SK-N-SH treated with all-trans-retinoic acid at 6 μM for 48 hours (cell line): ENCODE results near the gene ZNF136.

ENCODE experiments used
- ATAC-seq: fragments of 200-7000 bp; cut with Tn5 transposase; 3 replicates; pipeline ENCODE4 v1.9.1; 2020; ENCODE audit warnings: mild to moderate bottlenecking, moderate library complexity
- ARNTL ChIP-seq: fragments of 450-650 bp; formaldehyde crosslinking; IDR thresholded peaks from 2 replicates; pipeline ENCODE4 v1.5.0; 2020; ENCODE audit warnings: low read depth, mild to moderate bottlenecking, moderate library complexity, borderline replicate concordance
- CSDC2 ChIP-seq: fragments of 250-450 bp; sonication (Bioruptor Pico); IDR thresholded peaks from 2 replicates; pipeline ENCODE4 v1.5.0; 2020; ENCODE audit warnings: mild to moderate bottlenecking, moderate library complexity
- CSRNP3 ChIP-seq: fragments of 250-450 bp; sonication (Bioruptor Pico); IDR thresholded peaks from 2 replicates; pipeline ENCODE4 v1.5.1; 2021; ENCODE audit warnings: mild to moderate bottlenecking, moderate library complexity
- GLIS3 ChIP-seq: fragments of 250-450 bp; sonication (Bioruptor Pico); IDR thresholded peaks from 2 replicates; pipeline ENCODE4 v1.5.0; 2020; ENCODE audit warnings: mild to moderate bottlenecking, moderate library complexity
- ISL1 ChIP-seq: fragments of 250-450 bp; sonication (Bioruptor Pico); IDR thresholded peaks from 2 replicates; pipeline ENCODE4 v2.1.2; 2022; ENCODE audit warnings: mild to moderate bottlenecking, moderate library complexity
- OSR1 ChIP-seq: fragments of 250-450 bp; sonication (Bioruptor Pico); IDR thresholded peaks from 2 replicates; pipeline ENCODE4 v1.8.0; 2022; ENCODE audit warnings: moderate library complexity, mild to moderate bottlenecking, inconsistent platforms
- PATZ1 ChIP-seq: fragments of 250-450 bp; sonication (Bioruptor Pico); IDR thresholded peaks from 2 replicates; pipeline ENCODE4 v1.8.0; 2020; ENCODE audit warnings: mild to moderate bottlenecking, moderate library complexity, borderline replicate concordance
- PPARA ChIP-seq: fragments of 250-450 bp; sonication (Bioruptor Pico); IDR thresholded peaks from 2 replicates; pipeline ENCODE4 v1.5.0; 2020; ENCODE audit warnings: mild to moderate bottlenecking, borderline replicate concordance
- RARB ChIP-seq: fragments of 250-450 bp; sonication (Bioruptor Pico); IDR thresholded peaks from 2 replicates; pipeline ENCODE4 v1.8.0; 2021; ENCODE audit warnings: mild to moderate bottlenecking, moderate library complexity
- SNAI2 ChIP-seq: fragments of 250-450 bp; sonication (Bioruptor Pico); IDR thresholded peaks from 2 replicates; pipeline ENCODE4 v1.5.0; 2020; ENCODE audit warnings: mild to moderate bottlenecking, moderate library complexity
- TOX ChIP-seq: fragments of 250-450 bp; sonication (Bioruptor Pico); IDR thresholded peaks from 2 replicates; pipeline ENCODE4 v1.8.0; 2021; ENCODE audit warnings: mild to moderate bottlenecking, moderate library complexity, borderline replicate concordance
- ZC3H10 ChIP-seq: fragments of 250-450 bp; sonication (Bioruptor Pico); IDR thresholded peaks from 2 replicates; pipeline ENCODE4 v1.5.1; 2021; ENCODE audit warnings: mild to moderate bottlenecking, moderate library complexity
- ZFP3 ChIP-seq: fragments of 250-450 bp; sonication (Bioruptor Pico); IDR thresholded peaks from 2 replicates; pipeline ENCODE4 v1.5.0; 2020; ENCODE audit warnings: mild to moderate bottlenecking, moderate library complexity
- ZFP30 ChIP-seq: fragments of 450-650 bp; formaldehyde crosslinking; IDR thresholded peaks from 2 replicates; pipeline ENCODE4 v1.5.0; 2022; ENCODE audit warnings: mild to moderate bottlenecking, moderate library complexity
- ZNF565 ChIP-seq: fragments of 450-650 bp; formaldehyde crosslinking; conservative IDR thresholded peaks from 2 replicates; pipeline ENCODE4 v1.5.0; 2020; ENCODE audit warnings: low read depth, mild to moderate bottlenecking, moderate library complexity
- ZNF70 ChIP-seq: fragments of 450-650 bp; formaldehyde crosslinking; IDR thresholded peaks from 2 replicates; pipeline ENCODE4 v1.5.0; 2020; ENCODE audit warnings: mild to moderate bottlenecking, moderate library complexity
- ZNF8 ChIP-seq: fragments of 450-650 bp; formaldehyde crosslinking; IDR thresholded peaks from 2 replicates; pipeline ENCODE4 v1.5.0; 2020; ENCODE audit warnings: mild to moderate bottlenecking, moderate library complexity
- TF ChIP-seq, protein P1 (sequence below): fragments of 250-450 bp; sonication (Bioruptor Pico); IDR thresholded peaks from 2 replicates; pipeline ENCODE4 v1.5.1; 2020; ENCODE audit warnings: low read depth, mild to moderate bottlenecking, moderate library complexity
- TF ChIP-seq, protein P2 (sequence below): fragments of 250-450 bp; sonication (Bioruptor Pico); IDR thresholded peaks from 2 replicates; pipeline ENCODE4 v1.5.0; 2020; ENCODE audit warnings: mild to moderate bottlenecking, moderate library complexity

ZNF136 gene

GRCh38 chr19:12194827-12195731, 32.2 kb downstream of the ZNF136 start:
- no peak for TF ChIP-seq ZNF565 (CRISPR knock-in tag)
- TF ChIP-seq ZNF70 (CRISPR knock-in tag): no peak
- no peak for TF ChIP-seq RARB
- TF ChIP-seq, protein P1, sequence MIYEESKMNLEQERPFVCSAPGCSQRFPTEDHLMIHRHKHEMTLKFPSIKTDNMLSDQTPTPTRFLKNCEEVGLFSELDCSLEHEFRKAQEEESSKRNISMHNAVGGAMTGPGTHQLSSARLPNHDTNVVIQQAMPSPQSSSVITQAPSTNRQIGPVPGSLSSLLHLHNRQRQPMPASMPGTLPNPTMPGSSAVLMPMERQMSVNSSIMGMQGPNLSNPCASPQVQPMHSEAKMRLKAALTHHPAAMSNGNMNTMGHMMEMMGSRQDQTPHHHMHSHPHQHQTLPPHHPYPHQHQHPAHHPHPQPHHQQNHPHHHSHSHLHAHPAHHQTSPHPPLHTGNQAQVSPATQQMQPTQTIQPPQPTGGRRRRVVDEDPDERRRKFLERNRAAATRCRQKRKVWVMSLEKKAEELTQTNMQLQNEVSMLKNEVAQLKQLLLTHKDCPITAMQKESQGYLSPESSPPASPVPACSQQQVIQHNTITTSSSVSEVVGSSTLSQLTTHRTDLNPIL (CRISPR knock-in tag): no peak
- TF ChIP-seq ZC3H10 (CRISPR knock-in tag): no peak
- TF ChIP-seq PPARA (CRISPR knock-in tag): no peak
- no peak for TF ChIP-seq ZNF8
- no peak for TF ChIP-seq ARNTL
- no peak for TF ChIP-seq ZFP30
- peak; percentile 52; the same call in 2 of the 3 replicates for ATAC-seq

GRCh38 chr19:12198136-12198535, 35.2 kb downstream of the ZNF136 start:
- TF ChIP-seq ZFP3 (CRISPR knock-in tag) (no peak), ISL1 (CRISPR knock-in tag) (no peak), PATZ1 (CRISPR knock-in tag) (no peak), TOX (CRISPR knock-in tag) (no peak), OSR1 (no peak), ZNF565 (CRISPR knock-in tag) (no peak), CSDC2 (CRISPR knock-in tag) (no peak), RARB (no peak), ZC3H10 (CRISPR knock-in tag) (no peak), GLIS3 (no peak), ZFP30 (no peak)
- TF ChIP-seq, protein P2, sequence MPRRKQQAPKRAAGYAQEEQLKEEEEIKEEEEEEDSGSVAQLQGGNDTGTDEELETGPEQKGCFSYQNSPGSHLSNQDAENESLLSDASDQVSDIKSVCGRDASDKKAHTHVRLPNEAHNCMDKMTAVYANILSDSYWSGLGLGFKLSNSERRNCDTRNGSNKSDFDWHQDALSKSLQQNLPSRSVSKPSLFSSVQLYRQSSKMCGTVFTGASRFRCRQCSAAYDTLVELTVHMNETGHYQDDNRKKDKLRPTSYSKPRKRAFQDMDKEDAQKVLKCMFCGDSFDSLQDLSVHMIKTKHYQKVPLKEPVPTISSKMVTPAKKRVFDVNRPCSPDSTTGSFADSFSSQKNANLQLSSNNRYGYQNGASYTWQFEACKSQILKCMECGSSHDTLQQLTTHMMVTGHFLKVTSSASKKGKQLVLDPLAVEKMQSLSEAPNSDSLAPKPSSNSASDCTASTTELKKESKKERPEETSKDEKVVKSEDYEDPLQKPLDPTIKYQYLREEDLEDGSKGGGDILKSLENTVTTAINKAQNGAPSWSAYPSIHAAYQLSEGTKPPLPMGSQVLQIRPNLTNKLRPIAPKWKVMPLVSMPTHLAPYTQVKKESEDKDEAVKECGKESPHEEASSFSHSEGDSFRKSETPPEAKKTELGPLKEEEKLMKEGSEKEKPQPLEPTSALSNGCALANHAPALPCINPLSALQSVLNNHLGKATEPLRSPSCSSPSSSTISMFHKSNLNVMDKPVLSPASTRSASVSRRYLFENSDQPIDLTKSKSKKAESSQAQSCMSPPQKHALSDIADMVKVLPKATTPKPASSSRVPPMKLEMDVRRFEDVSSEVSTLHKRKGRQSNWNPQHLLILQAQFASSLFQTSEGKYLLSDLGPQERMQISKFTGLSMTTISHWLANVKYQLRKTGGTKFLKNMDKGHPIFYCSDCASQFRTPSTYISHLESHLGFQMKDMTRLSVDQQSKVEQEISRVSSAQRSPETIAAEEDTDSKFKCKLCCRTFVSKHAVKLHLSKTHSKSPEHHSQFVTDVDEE (CRISPR knock-in tag): no peak
- TF ChIP-seq, protein P1 (CRISPR knock-in tag): no peak
- ATAC-seq: no peak

DNA sequence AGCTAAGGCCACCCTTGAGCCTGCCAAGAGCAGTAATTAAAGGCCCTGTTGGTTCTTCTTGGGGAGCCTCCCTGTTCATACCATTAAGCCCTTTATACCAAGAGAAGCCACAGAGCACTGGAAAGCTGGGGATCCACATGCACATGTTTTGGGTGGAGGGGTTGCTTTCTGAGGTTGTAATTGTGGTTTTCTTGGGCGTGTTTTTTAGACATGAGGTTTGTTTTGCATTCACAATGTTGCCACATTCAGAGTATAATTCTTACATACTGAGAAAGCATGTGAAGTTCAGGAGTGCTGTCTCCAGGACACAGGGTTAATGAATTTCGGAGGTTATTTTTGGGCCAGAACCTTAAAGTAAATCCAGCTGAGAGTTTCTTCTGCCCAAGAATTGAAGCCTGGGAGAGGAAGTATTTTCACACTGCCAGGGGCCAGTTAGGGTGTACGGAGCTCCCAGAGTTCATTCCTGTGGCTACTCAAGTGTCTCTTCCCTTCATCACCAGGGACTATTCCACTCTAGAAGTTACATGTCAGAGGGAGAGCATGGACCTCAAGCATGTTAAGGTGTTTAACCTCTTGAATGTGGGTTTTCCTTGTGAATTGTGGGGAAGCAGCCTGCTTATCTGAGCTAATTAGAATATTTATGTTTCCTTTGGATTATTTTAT, 37.0 kb downstream of the ZNF136 start:
- no peak for TF ChIP-seq PPARA (CRISPR knock-in tag)

DNA sequence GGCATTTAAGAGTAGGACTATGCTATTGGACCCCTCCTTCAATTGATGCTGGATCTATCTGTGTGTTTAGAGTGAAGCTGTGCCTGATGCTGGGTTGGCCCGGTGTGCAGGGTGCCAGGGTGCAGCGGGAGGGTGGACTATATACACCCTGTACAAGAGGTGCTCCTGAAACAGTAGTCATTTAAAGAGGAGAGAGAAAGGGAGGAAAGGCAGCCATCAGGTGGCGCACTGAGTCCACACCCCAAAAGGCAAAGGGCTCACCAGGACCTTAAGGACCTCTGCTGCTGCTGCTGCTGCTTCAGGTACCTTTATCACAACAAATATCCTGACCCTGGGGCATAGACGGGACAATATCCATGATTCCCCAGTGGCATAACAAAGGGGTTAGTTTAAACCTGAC, 39.4 kb downstream of the ZNF136 start:
- TF ChIP-seq, protein P2 (CRISPR knock-in tag): no peak
- no peak for TF ChIP-seq ZNF8
- no peak for TF ChIP-seq ZC3H10 (CRISPR knock-in tag)
- TF ChIP-seq ZNF565 (CRISPR knock-in tag): no peak
- TF ChIP-seq CSRNP3 (CRISPR knock-in tag): no peak
- no peak for TF ChIP-seq OSR1
- no peak for TF ChIP-seq SNAI2 (CRISPR knock-in tag)
- TF ChIP-seq, protein P1 (CRISPR knock-in tag): no peak
- TF ChIP-seq ISL1 (CRISPR knock-in tag): no peak
- TF ChIP-seq ZFP3 (CRISPR knock-in tag): no peak
- TF ChIP-seq GLIS3: no peak
- ATAC-seq: no peak

More for the DNA sequence above, 37.0 kb downstream of the ZNF136 start:
- no peak for ATAC-seq
